Osteocyte (in vitro differentiated cells): ENCODE measurements around the gene S100A12. TPM values are rescaled to one million over a fixed set of nuclear protein-coding genes. Genes with fewer than 3 reads are reported as not detected.
A peak's percentile ranks its signal among the peaks of the same experiment; 100 is the strongest.
"Not testable (repeated sequence)": the region's sequence is repeated elsewhere in the genome, so short reads cannot be mapped to it uniquely, and the experiment has no call there.

Source experiments
- DNase-seq: peaks from one replicate; pipeline ENCODE4 v3.0.0; 2021; ENCODE audit warnings: mixed read lengths; ENCODE audit not compliant: unreplicated experiment; ENCODE audit errors: extremely low spot score
- H3K27ac Mint-ChIP-seq: one replicate; pipeline ENCODE4 v1.8.0; 2021; ENCODE audit warnings: mild to moderate bottlenecking, mixed read lengths; ENCODE audit not compliant: unreplicated experiment
- H3K27me3 Mint-ChIP-seq: one replicate; pipeline ENCODE4 v1.8.0; 2021; ENCODE audit warnings: mixed read lengths; ENCODE audit not compliant: unreplicated experiment
- H3K36me3 Mint-ChIP-seq: one replicate; pipeline ENCODE4 v1.8.0; 2021; ENCODE audit warnings: mixed read lengths; ENCODE audit not compliant: unreplicated experiment
- H3K4me1 Mint-ChIP-seq: one replicate; pipeline ENCODE4 v1.8.0; 2021; ENCODE audit warnings: mixed read lengths; ENCODE audit not compliant: unreplicated experiment
- H3K4me3 Mint-ChIP-seq: one replicate; pipeline ENCODE4 v1.8.0; 2021; ENCODE audit warnings: mild to moderate bottlenecking, moderate library complexity, mixed read lengths; ENCODE audit not compliant: unreplicated experiment
- H3K9me3 Mint-ChIP-seq: one replicate; pipeline ENCODE4 v1.8.0; 2021; ENCODE audit warnings: mixed read lengths; ENCODE audit not compliant: unreplicated experiment
- CTCF ChIP-seq: fragments of 200-600 bp; sonication (generic); IDR thresholded peaks from 2 replicates; pipeline ENCODE4 v1.5.0; 2021; ENCODE audit warnings: antibody characterized with exemption, mild to moderate bottlenecking, moderate library complexity
- total RNA-seq: library from RNA; stranded (reverse); gene quantifications from 2 replicates; pipeline ENCODE4 v1.2.1, GENCODE V29; 2021

S100A12 gene
- total RNA-seq, 1 donor from 2014 or later, result not detected

GRCh38 chr1:153350321-153350957, 25.0 kb downstream of the S100A12 start:
- no peaks in the 10 kb centered on the region for H3K9me3 Mint-ChIP-seq
- peaks cover 18% of the 10 kb centered on the region for H3K27me3 Mint-ChIP-seq
- no peak overlapping the region for H3K27ac Mint-ChIP-seq
- H3K36me3 Mint-ChIP-seq, result no peaks in the 10 kb centered on the region
- H3K4me3 Mint-ChIP-seq, result no peak overlapping the region
- no peak for DNase-seq
- H3K4me1 Mint-ChIP-seq, result no peaks in the 10 kb centered on the region
- TF ChIP-seq CTCF, result no peak

GRCh38 chr1:153349363-153350320, 25.8 kb downstream of the S100A12 start:
- Mint-ChIP-seq H3K4me3 (no peak overlapping the region), H3K36me3 (no peaks in the 10 kb centered on the region), H3K27ac (no peak overlapping the region), H3K9me3 (no peaks in the 10 kb centered on the region), H3K27me3 (peaks cover 18% of the 10 kb centered on the region), H3K4me1 (no peaks in the 10 kb centered on the region)
- peak; percentile 74 for DNase-seq
- TF ChIP-seq CTCF, result no peak

DNA sequence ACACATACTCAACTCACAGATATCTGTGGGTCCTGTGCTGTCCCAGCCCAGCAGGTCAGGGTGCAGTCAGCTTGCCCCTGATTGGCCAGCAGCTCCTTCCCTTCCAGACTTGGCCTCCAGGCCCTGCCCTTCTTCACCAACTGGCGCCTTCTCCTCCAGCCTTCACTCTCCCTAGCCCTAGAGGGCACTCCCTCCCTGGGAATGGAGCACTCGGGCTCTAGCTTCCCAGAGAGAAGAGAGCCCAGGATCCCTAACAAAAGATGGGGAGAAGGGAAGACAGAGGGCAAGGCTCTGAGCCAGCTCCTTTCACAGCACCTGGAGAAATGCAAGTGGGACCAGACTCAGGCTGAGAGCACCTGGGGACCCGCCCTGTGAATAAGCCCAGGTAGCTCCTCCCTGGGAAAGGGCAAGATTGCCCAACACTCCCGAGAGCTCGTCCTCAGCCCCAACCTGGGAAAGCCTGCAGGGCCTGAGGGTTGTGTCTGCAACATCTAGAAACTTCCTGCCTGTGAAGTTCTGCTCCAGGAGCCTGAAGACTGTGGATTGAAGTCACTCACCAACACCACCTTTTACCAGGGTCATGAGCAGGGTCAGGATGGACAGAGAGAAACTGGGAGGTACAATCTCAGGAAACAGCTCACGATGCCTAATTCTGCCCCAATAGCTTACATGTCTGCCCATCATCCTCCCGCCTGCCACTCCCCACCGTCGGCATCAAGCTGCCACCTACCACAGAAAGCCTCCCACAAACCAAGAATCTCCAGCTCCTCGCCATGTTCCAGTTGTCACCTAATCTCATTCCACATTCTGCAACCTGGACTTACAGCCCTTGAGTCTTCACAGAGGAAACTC, 26.7 kb downstream of the S100A12 start, which contains the start of gene PGLYRP4:
Gene PGLYRP4 (minus strand): TSS at position 331 of the 852 bp plus-strand sequence. CDS start 909 bp downstream, outside the sequence.
- no peak for TF ChIP-seq CTCF
- peaks cover 18% of the 10 kb centered on the region for H3K27me3 Mint-ChIP-seq
- H3K9me3 Mint-ChIP-seq, result no peaks in the 10 kb centered on the region
- H3K36me3 Mint-ChIP-seq, result no peaks in the 10 kb centered on the region
- DNase-seq, result peak; percentile 57
- no peak within 1 kb of the TSS for H3K4me3 Mint-ChIP-seq
- H3K4me1 Mint-ChIP-seq, result no peaks in the 10 kb centered on the region
- no peak within 1 kb of the TSS for H3K27ac Mint-ChIP-seq

DNA sequence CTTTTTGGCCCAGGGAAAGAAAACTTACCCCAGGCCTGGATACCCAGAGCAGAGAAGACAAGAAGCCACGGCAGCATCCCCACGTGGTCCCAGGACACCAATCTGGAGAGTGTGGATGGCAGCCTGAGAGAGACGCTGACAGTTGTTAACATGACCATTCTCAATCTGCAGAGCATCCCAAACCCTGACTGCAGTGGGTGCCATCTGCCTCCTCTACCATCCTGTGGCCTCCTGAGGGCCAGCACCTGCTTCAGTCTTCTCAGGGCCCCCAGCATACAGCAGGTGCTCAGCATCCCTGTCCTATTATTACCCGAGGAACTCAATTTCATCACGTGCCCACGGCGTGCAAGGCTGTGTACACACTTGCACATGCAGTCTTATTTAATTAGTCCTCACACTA, 27.6 kb downstream of the S100A12 start:
- Mint-ChIP-seq H3K9me3 (no peaks in the 10 kb centered on the region), H3K36me3 (no peaks in the 10 kb centered on the region), H3K4me1 (no peaks in the 10 kb centered on the region), H3K4me3 (no peak overlapping the region), H3K27me3 (peaks cover 18% of the 10 kb centered on the region), H3K27ac (no peak overlapping the region)
- DNase-seq, result peak; percentile 53
- TF ChIP-seq CTCF, result no peak

GRCh38 chr1:153347049-153347448, 28.4 kb downstream of the S100A12 start:
- H3K4me1 Mint-ChIP-seq, H3K4me3 Mint-ChIP-seq: not testable (repeated sequence)

More at GRCh38 chr1:153347049-153347448, 28.4 kb downstream of the S100A12 start:
- H3K27me3 Mint-ChIP-seq, result peaks cover 16% of the 10 kb centered on the region
- not testable (repeated sequence) for H3K36me3 Mint-ChIP-seq, H3K27ac Mint-ChIP-seq, H3K9me3 Mint-ChIP-seq, DNase-seq
